SJSA1 (cell line): Measurements from ENCODE around the gene MDC1. TPM values are rescaled to one million over a fixed set of nuclear protein-coding genes. Genes with fewer than 3 reads are reported as not detected.
A peak's percentile ranks its signal among the peaks of the same experiment; 100 is the strongest.

Experiments used
- DNase-seq, 2 experiments: peaks; one replicate each; pipeline ENCODE4 v3.0.0-alpha.2; 2015 to 2020; ENCODE audit warnings: low spot score in 2 of 2, low read depth in 1 of 2
- H3K27ac ChIP-seq: fragments of 250-450 bp; sonication (Bioruptor Pico); 2 replicates; pipeline ENCODE4 v1.5.1; 2020; ENCODE audit warnings: mild to moderate bottlenecking, moderate library complexity
- H3K27me3 ChIP-seq: fragments of 250-450 bp; sonication (Bioruptor Pico); replicated peaks from 2 replicates; pipeline ENCODE4 v1.5.1; 2020; ENCODE audit warnings: mild to moderate bottlenecking, moderate library complexity
- H3K36me3 ChIP-seq: fragments of 250-450 bp; sonication (Bioruptor Pico); 2 replicates; pipeline ENCODE4 v1.5.1; 2020; ENCODE audit warnings: mild to moderate bottlenecking
- H3K4me1 ChIP-seq: fragments of 250-450 bp; sonication (Bioruptor Pico); replicated peaks from 2 replicates; pipeline ENCODE4 v1.6.1; 2021; ENCODE audit warnings: mild to moderate bottlenecking
- H3K4me3 ChIP-seq: fragments of 250-450 bp; sonication (Bioruptor Pico); 2 replicates; pipeline ENCODE4 v1.5.1; 2020; ENCODE audit warnings: mild to moderate bottlenecking
- H3K9me3 ChIP-seq: fragments of 250-450 bp; sonication (Bioruptor Pico); replicated peaks from 2 replicates; pipeline ENCODE4 v1.5.1; 2020; ENCODE audit warnings: mild to moderate bottlenecking
- total RNA-seq: library from RNA; depleted of rRNA; stranded (reverse); fragments of >200 nt; shearing (Covaris generic); gene quantifications from 2 replicates; pipeline ENCODE4 v1.2.3, GENCODE V29; 2014

Gene MDC1
- total RNA-seq, 1 experiment from 2014 or later: 8.6 TPM

DNA sequence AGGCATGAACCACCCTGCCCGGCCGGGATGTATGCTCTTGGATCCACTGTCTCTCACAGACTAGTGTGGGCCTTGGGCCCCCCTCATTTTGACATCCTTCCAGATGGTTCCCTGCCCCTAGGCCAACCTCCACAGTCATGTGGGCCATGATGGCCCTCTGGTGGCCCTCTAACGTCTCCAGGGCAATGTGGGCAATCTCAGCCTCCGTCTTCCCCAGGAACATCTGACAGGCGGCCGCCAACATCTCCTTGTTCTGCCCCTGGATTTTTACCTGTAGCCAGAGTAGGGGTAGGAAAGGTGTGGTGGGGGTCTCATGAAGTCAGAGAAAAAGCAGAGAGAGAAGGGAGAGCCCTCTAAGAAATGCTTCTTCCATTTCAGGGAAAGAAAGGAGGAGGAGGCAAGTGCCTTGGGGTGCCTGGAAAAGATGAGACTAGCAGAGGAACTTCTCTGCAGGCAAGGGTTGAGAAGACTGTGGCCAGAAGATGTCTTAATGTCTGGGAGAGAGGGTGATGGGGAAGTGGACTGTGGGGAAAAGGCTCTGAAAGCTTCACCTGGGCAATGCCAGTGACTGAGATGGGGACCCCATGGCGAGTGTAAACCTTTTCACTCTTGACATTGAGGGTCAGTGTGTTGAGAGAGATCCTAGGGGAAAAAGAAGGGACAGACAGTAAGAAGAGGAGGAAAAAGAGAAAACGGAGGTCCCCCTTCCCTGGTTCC is 24.1 kb upstream of the MDC1 start:
- no peaks in the 10 kb centered on the region for H3K9me3 ChIP-seq
- H3K27me3 ChIP-seq: no peaks in the 10 kb centered on the region
- peak overlapping the region; percentile 62 for H3K4me3 ChIP-seq
- peaks cover 75% of the 10 kb centered on the region for H3K36me3 ChIP-seq
- peak overlapping the region; percentile 61; the same call in 1 of the 2 replicates for H3K27ac ChIP-seq
- DNase-seq: peak in 1 of 2 experiments; percentile 18
- peaks cover 55% of the 10 kb centered on the region for H3K4me1 ChIP-seq

DNA sequence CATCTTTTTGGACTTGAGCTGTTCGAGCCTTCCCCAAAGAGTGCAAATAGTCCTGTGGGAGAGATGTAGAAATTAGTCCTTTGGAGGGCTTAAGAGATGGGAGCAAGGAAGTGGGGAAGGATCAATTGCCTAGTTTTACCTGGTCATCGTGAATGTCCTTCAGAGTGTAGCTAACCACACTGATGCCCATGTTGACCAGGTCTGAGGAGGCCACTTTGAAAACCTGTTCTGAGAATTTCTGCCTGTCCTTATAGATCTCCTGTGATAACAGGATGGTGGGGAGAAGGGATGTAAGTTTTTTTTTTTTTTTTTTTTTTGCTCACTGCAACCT is 23.4 kb upstream of the MDC1 start:
- Histone ChIP-seq H3K27ac (no peak overlapping the region), H3K27me3 (no peaks in the 10 kb centered on the region), H3K4me3 (no peak overlapping the region), H3K9me3 (no peaks in the 10 kb centered on the region), H3K4me1 (peaks cover 55% of the 10 kb centered on the region), H3K36me3 (peaks cover 83% of the 10 kb centered on the region)
- DNase-seq: no peak

DNA sequence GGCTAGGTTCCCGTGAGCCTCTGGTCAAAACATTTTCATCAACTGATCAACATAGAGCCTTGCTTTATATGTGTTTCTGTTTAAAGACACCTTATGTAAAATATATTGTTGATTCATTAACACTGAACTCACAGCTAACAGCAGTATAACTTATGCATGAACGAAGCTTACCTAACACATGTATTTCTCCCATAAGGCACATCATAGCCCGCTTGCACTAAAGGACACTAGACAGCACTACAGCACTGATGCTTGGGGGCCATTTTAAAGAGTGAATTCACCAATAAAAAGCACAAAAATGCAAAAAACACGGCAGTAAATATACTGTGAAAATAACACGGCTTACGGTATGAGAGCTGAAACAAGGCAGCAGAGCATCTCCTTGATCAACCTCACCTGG is 21.5 kb upstream of the MDC1 start:
- H3K9me3 ChIP-seq: no peaks in the 10 kb centered on the region
- no peak overlapping the region for H3K4me3 ChIP-seq
- no peak for DNase-seq
- peaks cover 94% of the 10 kb centered on the region for H3K36me3 ChIP-seq
- H3K27me3 ChIP-seq: no peaks in the 10 kb centered on the region
- H3K27ac ChIP-seq: no peak overlapping the region
- H3K4me1 ChIP-seq: peaks cover 44% of the 10 kb centered on the region

DNA sequence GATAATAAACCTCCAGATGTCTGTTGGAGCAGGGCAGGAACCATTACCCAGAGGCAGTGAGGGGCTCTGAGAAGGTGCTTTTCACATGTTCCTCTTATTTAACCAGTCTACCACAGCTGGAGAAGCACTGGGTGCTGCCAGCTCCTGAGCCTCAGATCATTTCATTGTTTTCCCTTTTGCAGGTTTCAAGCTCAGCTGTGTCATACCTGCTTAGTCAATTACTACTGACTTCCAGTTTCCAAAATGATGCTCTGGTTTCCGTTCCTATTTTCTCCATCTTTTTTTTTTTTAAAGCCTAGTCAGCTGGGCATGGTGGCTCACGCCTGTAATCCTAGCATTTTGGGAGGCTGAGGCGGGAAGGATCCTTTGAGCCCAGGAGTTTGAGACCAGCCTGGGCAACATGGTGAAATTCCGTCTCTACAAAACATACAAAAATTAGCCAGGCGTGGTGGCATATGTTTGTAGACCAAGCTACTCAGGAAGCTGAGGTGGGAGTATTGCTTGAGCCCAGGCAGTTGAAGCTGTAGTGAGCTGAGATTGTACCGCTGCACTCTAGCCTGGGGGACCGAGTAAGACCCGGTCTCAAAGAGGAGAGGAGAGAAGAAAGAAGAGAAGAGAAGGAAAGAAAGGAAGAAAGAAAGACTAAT is 18.7 kb upstream of the MDC1 start:
- no peak overlapping the region for H3K27ac ChIP-seq

DNA sequence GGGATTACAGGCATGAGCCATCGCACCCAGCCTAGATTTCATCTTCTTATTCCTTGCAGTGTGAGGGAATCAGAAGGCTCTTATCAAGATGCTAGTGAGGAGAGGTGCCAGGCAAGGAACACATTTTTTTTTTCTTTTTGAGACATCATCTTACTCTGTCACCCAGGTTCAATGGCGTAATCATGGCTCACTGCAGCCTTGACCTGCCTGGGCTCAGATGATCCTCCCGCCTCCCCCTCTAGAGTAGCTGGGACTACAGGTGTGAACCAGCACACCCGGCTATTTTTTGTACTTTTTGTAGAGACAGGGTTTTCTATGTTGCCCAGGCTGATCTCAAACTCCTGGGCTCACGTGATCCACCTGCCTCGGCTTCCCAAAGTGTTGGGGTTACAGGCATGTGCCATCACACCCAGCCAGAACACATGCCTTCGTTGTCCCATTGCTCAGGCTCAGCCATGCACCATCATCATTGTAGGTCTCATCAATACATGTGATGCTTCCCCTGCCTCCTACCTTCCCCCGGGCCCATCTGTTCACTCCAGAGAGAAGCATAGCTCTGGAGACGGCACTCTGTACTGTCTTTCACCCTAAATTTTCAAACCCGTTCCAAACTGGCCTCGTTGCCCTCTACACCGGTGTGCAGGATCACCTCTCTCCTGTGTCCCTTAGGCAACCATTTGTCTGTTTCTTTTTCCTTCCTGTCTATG is 15.3 kb upstream of the MDC1 start:
- peaks cover 99% of the 10 kb centered on the region for H3K36me3 ChIP-seq
- no peak overlapping the region for H3K4me3 ChIP-seq
- no peak for DNase-seq

More for the DNA sequence above, 18.7 kb upstream of the MDC1 start:
- peaks cover 32% of the 10 kb centered on the region for H3K4me1 ChIP-seq
- H3K9me3 ChIP-seq: no peaks in the 10 kb centered on the region
- H3K4me3 ChIP-seq: no peak overlapping the region
- no peaks in the 10 kb centered on the region for H3K27me3 ChIP-seq
- DNase-seq: no peak
- peaks cover 99% of the 10 kb centered on the region for H3K36me3 ChIP-seq

DNA sequence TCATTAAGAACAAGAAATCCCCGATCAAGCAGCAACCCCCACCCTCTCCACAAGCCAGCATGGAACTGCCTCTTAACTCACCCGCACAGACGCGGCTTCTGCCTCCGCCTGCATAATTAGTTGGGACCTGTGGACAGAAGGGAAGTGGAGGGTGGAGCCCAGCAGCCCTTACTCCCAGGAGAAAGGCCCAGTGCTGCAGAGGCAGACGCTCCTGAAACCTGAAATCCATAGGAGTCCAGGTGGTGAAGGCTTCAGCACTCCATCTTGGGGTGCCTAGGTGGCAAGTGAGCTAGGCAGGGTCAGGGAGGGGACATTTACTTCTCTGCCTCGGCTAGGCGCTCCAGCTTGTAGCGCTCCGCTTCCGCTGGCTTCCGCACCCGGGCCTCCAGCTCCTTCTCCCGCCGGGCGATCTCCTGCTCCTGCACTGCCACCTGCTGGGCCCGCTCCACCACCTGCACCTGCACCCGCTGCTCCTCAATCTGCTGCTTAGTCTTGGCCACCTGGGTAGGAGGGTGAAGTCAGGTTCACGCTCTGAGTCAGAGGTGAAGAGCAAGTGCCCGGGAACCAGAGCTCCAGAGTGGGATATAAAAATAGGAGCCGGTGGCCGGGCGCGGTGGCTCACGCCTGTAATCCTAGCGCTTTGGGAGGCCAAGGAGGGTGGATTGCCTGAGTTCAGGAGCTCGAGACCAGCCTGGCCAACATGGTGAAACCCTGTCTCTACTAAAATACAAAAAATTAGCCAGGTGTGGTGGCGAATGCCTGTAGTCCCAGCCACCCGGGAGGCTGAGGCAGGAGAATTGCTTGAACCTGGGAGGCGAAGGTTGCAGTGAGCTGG is 13.7 kb upstream of the MDC1 start:
- Histone ChIP-seq H3K4me1 (peaks cover 3% of the 10 kb centered on the region), H3K9me3 (peaks cover 2% of the 10 kb centered on the region; the same call in 1 of the 2 replicates), H3K27me3 (no peaks in the 10 kb centered on the region), H3K36me3 (peaks cover 97% of the 10 kb centered on the region), H3K27ac (no peak overlapping the region), H3K4me3 (no peak overlapping the region)
- DNase-seq: no peak

More for the DNA sequence above, 15.3 kb upstream of the MDC1 start:
- no peak overlapping the region for H3K27ac ChIP-seq
- H3K9me3 ChIP-seq: no peaks in the 10 kb centered on the region
- H3K27me3 ChIP-seq: no peaks in the 10 kb centered on the region
- peaks cover 5% of the 10 kb centered on the region for H3K4me1 ChIP-seq

DNA sequence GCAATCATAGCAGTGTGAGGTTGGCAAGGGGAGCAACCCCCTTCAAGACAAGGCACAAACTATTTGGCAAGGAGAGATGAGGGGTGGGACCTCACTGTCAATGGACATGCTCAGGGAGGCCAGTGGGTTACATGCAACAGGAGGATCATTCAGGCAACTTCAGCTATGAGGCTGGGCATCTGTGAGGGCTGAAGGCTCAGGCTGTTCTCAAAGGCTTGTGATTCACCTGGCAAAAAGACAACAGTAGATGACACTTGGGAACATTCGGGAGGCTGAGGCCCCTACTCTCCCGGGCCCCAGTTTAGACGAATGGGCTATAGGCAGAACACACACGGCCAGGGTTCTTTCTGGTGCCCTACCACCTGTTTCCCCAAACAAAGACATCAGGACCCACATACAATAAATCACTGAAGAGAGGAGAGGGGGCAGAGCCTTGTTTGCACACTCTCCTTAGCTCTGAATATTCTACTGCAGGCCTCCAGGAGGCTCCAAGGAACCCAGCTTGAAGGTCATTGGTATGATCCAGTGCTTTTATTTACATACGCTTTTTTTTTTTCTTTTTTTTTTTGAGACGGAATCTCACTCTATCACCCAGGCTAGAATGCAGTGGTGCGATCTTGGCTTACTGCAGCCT is 11.0 kb upstream of the MDC1 start:
- H3K27ac ChIP-seq: no peak overlapping the region
- H3K4me1 ChIP-seq: peaks cover 27% of the 10 kb centered on the region
- H3K4me3 ChIP-seq: no peak overlapping the region
- DNase-seq: no peak
- peaks cover 5% of the 10 kb centered on the region; the same call in 1 of the 2 replicates for H3K9me3 ChIP-seq
- H3K27me3 ChIP-seq: no peaks in the 10 kb centered on the region
- H3K36me3 ChIP-seq: peaks cover 98% of the 10 kb centered on the region

DNA sequence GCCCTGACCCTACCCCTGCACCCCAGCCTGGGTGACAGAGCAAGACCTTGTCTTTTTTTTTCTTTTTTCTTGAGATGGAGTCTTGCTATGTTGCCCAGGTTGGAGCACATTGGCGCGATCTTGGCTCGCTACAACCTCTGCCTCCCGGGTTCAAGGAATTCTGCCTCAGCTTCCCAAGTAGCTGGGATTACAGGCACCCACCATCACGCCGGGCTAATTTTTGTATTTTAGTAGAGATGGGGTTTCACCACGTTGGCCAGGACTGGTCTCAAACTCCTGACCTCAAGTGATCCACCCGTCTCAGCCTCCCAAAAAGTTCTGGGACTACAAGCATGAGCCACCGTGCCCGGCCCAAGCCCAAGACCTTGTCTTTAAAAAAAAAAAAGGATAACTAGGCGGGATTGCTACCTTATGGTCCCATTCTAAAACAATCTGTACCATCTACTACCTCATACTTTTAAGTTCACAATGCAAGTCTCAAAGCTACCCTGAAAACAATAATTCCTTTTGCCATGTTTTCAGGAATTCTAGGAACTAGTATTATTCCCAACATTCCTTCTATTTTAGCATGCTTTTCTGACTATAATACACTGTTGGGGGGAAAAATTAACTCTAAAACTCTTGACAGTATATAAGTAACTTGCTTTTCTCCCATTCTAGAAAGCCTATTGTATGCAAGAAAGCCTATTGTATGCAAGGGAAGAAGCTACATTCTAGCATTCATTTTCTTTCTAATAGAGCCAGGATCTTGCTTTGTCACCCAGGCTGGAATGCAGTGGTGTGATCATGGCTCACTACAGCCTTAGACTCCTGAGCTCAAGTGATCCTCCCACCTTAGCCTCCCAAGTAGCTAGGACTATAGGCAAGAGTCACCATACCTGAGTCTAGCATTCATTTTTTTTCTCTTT is 9.7 kb upstream of the MDC1 start:
- H3K27ac ChIP-seq: peak overlapping the region; percentile 20; the same call in 1 of the 2 replicates
- DNase-seq: no peak
- peaks cover 37% of the 10 kb centered on the region for H3K4me1 ChIP-seq
- H3K4me3 ChIP-seq: no peak overlapping the region
- no peaks in the 10 kb centered on the region for H3K27me3 ChIP-seq
- H3K9me3 ChIP-seq: peaks cover 5% of the 10 kb centered on the region; the same call in 1 of the 2 replicates
- H3K36me3 ChIP-seq: peaks cover 98% of the 10 kb centered on the region

DNA sequence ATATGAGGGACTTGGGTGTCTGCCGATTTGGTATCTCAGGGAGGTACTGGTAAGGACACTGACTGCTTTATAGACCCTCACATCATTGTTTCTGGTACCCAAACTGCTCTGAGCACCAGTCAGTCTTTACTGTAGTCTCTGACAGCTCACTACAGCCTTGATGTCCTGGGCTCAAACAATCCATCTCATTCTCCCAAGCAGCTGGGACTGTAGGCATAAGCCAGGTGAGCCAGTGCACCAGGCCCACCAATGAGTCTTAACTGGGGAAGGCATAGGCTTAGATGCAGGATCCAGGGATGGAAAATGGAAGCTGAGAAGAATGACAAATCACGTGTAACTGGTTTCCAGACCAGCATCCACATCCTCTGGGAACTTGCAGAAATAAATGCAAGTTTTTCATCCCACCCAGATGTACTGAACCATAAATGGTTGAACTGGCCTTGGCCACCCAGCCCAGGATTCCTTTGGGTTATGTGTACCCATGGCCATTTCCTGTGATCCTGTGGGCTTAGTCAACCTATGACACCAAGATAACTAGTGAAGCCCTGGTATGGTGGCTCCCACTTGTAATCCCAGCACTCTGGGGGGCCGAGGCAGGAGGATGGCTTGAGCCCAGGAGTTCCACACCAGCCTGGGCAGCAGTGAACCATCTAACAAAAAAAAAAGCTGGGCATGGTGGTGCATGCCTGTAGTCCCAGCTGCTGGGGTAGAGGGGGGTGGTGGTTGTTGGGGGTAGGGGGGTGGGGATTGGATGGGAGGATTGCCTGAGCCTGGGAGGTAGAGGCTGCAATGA is 8.8 kb upstream of the MDC1 start:
- DNase-seq: peak; percentile 54 to 71
- peak overlapping the region; percentile 10; the same call in 1 of the 2 replicates for H3K27ac ChIP-seq
- H3K36me3 ChIP-seq: peaks cover 97% of the 10 kb centered on the region

DNA sequence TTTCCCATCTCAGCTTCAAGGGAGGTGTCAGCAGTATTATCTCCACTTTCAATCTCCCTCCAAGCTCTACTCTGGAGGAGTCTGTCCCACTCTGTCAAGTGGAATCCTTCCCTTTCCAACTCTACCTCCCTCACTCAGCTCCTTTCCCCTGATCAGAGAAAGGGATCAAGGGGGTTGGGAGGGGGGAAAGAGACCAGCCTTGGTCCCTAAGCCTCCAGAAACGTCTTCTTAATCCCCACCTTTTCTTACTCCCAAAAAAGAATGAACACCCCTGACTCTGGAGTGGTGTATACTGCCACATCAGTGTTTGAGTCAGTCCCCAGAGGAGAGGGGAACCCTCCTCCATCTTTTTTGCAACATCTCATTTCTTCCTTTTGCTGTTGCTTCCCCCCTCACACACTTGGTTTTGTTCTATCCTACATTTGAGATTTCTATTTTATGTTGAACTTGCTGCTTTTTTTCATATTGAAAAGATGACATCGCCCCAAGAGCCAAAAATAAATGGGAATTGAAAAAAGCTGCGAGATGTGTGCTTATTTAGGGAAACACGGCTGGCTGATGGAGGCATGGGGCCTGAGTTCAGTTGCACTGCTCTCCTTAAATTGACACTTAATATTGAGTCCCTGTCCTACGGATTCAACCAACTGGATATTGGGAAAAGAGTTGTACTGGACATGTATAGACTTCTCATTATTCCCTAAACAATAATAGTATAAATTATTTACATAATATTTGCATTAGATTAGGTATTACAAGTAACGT is 8.0 kb upstream of the MDC1 start:
- Histone ChIP-seq H3K4me1 (peaks cover 37% of the 10 kb centered on the region), H3K36me3 (peaks cover 96% of the 10 kb centered on the region), H3K27ac (peak overlapping the region; percentile 10; the same call in 1 of the 2 replicates), H3K27me3 (no peaks in the 10 kb centered on the region; the same call in 1 of the 2 replicates), H3K9me3 (peaks cover 5% of the 10 kb centered on the region; the same call in 1 of the 2 replicates), H3K4me3 (no peak overlapping the region)
- DNase-seq: peak in 1 of 2 experiments; percentile 43

More for the DNA sequence above, 8.8 kb upstream of the MDC1 start:
- Histone ChIP-seq H3K9me3 (peaks cover 5% of the 10 kb centered on the region; the same call in 1 of the 2 replicates), H3K4me1 (peaks cover 37% of the 10 kb centered on the region), H3K27me3 (no peaks in the 10 kb centered on the region; the same call in 1 of the 2 replicates), H3K4me3 (no peak overlapping the region)
